SHP77 (cell line): ENCODE results near the gene MARK1.
A peak's percentile ranks its signal among the peaks of the same experiment; 100 is the strongest.
"Not testable (repeated sequence)": the region's sequence is repeated elsewhere in the genome, so short reads cannot be mapped to it uniquely, and the experiment has no call there.

ENCODE experiments used
- DNase-seq, 2 experiments: peaks; one replicate each; lab custom pipeline; 2025; lab: John Stamatoyannopoulos, UW

MARK1 gene

GRCh38 chr1:220628431-220628830 lies 100.5 kb downstream of the MARK1 start:
- no peak for DNase-seq

DNA sequence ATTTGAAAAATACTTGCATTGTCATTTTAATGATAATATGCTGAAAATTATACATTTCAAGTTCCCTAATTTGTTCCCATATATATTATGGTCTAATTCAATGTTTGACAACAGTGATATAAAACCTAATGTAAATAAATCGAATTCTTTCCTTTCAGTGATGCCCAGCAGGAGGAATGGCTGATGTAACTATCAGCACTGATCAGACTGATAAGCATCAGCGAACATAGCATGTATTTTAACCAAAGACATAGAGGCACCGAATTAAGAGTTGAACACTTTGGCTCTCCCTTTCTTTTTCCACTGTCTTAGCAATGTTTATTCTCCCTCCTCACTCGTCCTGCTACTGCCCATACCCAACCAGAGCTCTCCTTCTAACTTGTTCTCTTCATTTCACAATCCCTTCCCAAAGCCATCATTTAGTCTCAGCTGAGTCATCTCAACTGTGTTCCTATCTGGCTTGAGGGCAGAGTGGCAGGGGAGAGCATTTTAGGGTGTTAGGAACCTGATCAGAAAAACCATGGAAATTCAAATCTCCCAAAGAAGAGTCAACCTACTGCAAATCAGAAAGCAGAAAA lies 103.4 kb downstream of the MARK1 start:
- DNase-seq: no peak

DNA sequence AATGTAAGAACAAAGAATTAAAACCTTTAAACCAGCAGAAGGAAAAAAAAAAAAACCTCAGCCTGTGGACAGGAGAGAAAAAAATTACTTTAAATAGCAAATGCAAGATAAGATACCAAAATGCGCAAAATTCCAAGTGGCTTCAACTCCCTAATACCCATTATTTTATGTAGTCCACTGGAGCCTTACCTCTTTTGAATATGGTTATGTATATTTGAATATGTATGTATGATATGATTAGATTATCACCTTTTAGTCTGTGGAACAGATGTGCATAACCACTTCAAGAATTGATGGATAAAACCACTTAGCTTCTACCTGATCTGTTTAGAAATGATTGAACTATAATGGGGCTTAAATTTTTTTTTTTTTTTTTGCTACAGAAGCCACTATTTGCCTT lies 109.8 kb downstream of the MARK1 start:
- no peak for DNase-seq

DNA sequence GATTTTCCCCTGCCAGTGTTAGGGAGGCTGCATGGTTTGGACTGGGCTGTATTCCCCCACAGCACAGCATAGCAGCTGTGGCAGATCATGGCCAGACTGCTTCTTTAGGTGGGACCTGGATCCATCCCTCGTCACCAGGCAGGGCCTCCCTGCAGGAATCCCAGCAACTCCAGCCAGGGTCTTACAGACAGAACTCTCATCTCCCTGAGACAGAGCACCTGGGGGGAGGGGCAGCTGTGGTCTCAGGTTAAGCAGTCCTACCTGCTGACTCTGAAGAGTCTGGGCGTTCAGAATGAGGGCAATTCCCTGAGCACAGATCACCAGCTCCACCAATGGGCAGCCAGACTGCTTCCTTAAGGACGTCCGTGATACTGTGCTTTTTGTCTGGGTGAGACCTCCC lies 114.3 kb downstream of the MARK1 start:
- no peak for DNase-seq

- DNase-seq: no peak
Observed at GRCh38 chr1:220652995-220653394, 125.1 kb downstream of the MARK1 start.

- DNase-seq: no peak
Observed at GRCh38 chr1:220655509-220655908, 127.6 kb downstream of the MARK1 start.

DNA sequence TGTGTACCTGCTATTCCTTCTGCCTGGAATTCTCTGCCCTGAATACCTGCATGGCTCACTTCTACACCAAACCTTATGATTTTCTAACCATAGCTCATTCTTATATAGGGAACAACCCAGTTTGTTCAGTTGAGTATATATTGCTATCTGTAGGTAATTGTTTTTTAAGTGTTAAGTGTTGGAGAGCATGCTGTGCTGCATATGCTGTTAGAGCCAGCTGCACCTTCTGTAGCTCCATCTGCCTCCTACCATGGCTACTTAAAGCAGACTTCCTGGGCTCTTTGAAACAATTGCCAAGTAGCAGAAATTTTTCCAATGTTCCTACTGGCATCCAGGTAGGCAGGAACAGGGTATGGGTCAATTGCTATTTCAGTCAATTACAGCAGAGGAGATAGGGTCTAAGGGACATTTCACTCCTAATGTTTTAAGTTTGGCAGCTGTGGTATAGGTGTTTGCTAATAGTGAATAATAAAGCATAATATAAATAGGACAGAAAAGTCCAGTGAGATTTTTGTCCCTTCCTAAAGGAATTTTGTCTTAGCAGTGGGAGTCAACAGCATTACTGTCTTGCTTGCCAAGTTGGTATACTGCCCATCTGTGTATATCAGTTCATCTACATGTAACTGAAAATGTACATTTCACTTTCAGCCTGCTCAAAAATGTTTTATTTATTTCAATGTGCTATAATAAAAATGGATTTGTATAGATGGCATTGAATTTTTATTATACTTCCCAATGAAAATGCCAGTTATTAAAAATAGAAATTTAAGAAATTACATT lies 128.2 kb downstream of the MARK1 start:
- no peak for DNase-seq

DNA sequence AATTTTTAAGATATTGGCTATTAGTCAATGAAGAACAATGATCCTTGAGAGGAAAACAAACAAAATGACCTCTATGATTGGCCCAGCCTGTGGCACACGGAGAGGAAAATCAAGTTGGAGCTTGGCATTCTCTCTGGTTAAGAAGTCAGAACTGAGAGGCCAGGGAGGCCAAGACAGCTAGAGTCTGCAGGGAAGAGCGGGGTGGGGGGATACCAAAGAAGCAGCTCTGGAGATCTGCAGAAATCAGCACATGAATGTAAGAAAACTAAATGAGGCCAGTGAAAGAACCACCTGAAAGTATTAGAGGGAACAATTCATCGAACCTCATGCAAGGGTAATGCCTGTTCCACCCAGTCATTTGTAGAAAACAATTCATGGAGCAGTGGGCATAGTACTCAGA lies 138.4 kb downstream of the MARK1 start:
- DNase-seq: no peak

GRCh38 chr1:220669005-220669404 lies 141.1 kb downstream of the MARK1 start:
- DNase-seq: no peak

- no peak for DNase-seq
Observed at GRCh38 chr1:220670365-220670764, 142.4 kb downstream of the MARK1 start.

- DNase-seq: no peak
Observed at GRCh38 chr1:220673921-220674320, 146.0 kb downstream of the MARK1 start.

DNA sequence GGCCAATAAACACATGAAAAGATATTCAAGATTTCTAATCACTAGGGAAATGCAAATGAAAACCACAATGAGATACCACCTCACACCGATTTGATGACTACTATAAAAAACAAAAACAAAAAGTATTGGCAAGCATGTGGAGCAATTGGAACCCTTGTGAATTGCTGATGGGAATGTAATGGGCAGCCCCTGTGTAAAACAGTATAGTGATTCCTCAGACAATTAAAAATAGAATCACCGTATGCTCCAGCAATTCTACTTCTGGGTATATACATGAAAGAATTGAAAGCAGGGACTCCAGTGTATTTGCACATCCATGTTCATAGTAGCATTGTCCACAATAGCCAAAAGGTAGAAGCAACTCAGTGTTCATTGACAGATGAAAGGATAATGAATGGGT lies 149.3 kb downstream of the MARK1 start:
- no peak for DNase-seq

GRCh38 chr1:220680085-220680687 lies 152.2 kb downstream of the MARK1 start:
- peak; percentile 45 to 53 for DNase-seq

DNA sequence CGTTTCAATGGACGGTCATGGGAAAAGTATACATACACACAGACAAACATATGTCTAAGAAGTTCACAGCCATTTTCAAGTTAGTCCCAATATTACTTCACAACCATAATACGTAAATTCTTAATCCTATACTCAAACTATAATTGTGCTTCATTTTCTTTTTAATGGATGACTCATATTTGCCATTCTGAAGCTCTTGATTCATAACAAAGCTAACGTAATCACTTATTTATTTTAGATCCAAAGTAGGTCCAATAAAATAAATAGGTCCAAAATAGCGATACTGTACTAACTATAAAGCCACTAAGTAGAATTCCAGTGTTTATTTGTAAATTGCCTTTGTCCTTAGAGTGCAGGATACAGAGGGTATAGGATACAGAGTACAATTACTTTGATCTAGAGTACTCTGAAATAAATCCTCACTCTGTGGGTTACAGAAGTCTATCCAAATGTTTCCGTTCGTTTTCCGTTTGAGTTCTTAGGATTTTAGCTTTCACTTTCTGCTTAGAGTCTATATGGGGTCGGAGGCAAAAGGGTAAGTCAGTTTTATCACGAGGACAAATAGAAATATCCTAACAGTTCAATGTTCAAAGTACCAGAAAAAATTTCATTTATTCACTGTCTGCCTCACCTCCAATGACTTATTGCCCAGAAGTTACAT lies 153.4 kb downstream of the MARK1 start:
- DNase-seq: no peak

GRCh38 chr1:220682901-220683576 lies 155.1 kb downstream of the MARK1 start:
- DNase-seq: no peak

GRCh38 chr1:220683716-220684115 lies 155.8 kb downstream of the MARK1 start:
- DNase-seq: not testable (repeated sequence)

DNA sequence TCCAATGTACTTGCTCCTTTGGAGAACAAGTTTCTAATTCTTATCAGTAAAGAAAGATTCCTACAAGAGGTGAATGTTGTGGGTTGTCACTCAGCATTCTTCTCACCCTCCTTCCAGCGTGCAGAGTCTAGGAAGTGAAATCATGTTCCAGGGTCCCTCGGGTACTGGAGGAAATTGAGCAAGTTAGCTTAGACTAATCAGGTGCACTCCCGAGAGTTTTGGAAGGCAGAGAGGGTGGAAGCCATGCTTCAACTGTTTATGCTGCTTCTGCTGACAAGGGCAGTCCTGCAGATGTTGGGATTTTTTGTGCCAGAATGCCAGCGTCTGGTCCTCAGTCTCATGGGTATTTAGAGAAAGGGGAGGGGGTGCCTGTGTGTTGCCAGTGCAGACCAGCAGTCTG lies 157.0 kb downstream of the MARK1 start:
- no peak for DNase-seq

DNA sequence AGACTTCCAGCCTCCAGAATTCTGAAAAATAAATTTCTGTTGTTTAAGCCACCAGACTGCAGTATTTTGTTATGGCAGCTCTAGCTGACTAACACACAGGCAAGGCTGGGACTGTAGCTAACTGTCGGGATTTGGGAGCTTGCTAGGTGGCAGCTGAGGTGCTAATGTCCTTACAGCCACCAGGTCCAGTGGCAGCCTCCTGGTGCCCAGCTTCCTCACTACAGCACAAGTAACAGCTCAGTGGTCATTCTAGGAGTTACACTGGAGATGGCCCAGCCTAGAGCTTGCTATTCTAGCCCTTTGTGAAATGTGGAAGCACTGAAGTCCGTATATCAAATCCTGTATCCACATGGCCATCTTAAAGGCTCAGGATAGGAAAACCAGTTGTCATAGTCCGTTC lies 157.9 kb downstream of the MARK1 start:
- no peak for DNase-seq

DNA sequence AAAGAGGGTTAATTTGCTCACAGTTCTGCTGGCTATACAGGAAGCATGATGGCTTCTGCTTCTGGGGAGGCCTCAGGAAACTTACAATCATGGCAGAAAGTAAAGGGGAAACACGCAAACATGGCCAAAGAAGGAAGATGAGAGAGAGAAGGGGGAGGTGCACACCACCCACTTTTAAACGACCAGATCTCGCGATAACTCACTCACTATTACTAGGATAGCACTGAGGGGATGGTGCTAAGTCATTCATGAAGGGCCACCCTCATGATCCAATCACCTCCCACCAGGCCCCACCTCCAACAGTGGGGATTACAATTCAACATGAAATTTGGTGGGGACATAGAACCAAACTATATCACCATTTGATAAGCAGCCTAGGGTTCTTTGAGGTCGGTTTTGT lies 159.9 kb downstream of the MARK1 start:
- DNase-seq: no peak

DNA sequence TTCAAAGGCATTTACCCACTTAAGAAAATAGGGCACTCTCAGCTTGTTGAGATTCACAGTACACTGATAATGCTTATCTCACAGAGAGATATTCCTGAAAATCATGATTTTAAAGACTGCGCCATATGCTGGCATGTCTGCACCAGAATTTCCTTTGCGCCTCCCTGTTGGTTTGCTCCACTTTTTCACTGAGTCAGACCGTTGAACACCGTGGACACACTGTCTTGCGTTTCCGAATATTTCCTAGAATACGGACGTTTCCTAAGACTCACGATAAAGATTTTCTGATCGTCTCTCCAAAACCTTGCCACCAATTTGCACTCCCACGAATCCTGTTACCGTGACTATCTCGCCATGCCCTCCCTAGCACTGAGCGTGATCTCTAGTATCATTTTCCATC lies 161.7 kb downstream of the MARK1 start:
- DNase-seq: no peak

DNA sequence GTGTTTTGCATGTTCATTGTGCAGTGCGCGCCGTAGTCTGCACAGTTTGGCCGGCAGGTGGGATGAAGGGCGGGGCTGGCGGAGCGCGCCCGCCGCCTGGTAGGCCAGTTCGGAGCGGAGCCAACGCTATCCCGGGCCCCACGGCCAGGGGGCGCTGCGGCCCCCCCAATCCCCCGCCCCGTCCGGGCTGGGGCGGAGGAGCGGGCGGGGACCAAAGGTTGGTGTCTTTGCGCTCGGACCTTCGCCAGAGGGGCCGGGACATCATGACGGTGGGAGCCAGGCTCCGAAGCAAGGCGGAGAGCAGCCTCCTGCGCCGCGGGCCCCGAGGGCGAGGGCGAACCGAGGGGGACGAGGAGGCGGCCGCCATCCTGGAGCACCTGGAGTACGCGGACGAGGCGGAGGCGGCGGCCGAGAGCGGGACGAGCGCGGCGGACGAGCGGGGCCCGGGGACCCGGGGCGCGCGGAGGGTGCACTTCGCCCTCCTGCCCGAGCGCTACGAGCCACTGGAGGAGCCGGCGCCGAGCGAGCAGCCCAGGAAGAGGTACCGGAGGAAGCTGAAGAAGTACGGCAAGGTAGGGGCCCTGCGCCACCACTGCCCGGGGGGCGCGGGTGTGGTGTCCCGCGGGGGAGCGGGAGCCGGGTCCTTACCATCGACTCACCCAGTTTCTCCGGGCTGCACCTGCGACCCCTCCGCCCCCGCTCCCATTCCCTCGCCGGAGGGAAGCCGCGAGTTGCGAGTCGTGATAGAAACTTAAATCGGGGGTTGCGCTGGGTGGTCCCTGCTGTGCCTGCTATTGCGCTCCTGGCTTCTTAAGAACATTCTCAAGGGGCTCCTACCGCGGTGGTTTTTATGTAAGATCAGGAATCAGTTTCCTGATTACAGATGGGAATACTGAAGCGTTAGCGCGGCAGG lies 162.5 kb downstream of the MARK1 start, which contains the start of gene C1orf115:
Gene C1orf115 (plus strand): TSS at position 224 of the 913 bp plus-strand sequence. CDS start 40 bp downstream, at position 264.
- DNase-seq: peak; percentile 62 to 69
